ENCODE data around the gene RAP1GAP.

DNA sequence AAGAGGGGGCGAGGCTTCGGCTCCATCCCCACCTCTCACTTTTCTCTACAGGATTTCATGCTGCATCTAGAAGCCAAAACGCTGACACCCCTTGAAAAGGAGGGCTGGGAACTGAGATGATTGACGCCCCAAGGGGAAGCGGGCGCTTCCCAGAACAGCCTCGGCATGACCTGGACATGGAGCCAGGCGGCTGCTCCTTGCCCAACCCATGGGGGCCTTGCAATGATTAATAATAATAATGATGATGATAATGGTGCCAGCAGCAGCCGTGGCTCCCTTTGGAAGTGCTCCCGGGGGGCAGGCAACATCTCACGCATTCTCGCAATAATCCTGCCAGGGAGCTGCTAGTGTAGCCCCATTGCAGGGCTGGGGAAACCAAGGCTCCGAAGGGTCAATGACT is 78.2 kb downstream of the RAP1GAP start:
- TF ChIP-seq, protein P1, sequence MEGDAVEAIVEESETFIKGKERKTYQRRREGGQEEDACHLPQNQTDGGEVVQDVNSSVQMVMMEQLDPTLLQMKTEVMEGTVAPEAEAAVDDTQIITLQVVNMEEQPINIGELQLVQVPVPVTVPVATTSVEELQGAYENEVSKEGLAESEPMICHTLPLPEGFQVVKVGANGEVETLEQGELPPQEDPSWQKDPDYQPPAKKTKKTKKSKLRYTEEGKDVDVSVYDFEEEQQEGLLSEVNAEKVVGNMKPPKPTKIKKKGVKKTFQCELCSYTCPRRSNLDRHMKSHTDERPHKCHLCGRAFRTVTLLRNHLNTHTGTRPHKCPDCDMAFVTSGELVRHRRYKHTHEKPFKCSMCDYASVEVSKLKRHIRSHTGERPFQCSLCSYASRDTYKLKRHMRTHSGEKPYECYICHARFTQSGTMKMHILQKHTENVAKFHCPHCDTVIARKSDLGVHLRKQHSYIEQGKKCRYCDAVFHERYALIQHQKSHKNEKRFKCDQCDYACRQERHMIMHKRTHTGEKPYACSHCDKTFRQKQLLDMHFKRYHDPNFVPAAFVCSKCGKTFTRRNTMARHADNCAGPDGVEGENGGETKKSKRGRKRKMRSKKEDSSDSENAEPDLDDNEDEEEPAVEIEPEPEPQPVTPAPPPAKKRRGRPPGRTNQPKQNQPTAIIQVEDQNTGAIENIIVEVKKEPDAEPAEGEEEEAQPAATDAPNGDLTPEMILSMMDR (IDR thresholded peaks at IDR 0.05; ENCODE audit: low read length), result no peak
- TF ChIP-seq EZH2 (IDR thresholded peaks at IDR 0.05; ENCODE audit: borderline replicate concordance, low read length), result no peak
